ENCODE data around the gene ARFGAP2.
"Not testable (repeated sequence)": the region's sequence is repeated elsewhere in the genome, so short reads cannot be mapped to it uniquely, and the experiment has no call there.

Gene ARFGAP2

DNA sequence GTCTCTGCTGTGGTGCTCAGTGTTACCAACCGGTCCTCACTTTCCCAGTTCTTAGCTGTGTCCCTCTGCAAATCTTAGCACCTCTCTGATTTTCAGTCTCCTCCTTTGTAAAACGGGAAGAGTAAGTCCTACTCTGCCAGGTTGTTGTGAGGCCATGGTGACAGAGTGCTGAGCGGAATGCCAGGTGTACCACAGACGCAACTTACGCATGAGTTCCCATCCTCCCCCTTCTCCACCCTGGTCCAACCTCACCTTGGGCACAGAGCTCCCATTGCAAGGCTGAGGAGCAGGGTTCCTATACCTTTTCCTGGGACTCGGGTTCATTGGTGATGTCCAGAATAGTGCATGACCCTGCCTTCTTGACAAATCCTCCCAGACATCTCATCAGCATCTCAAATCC, 30.8 kb upstream of the ARFGAP2 start:
- H3F3A ChIP-seq (ENCODE audit: insufficient read depth, low read length): no peaks in the 10 kb centered on the region
- H3K36me3 ChIP-seq (replicated peaks; ENCODE audit: insufficient read depth, low read length): no peaks in the 10 kb centered on the region
- no peak overlapping the region for H3K9ac ChIP-seq (ENCODE audit: low read length)
- H3K79me2 ChIP-seq (ENCODE audit: low read length): no peaks in the 10 kb centered on the region
- no peak for DNase-seq
- H3K27ac ChIP-seq (ENCODE audit: low read length): no peak overlapping the region
- H3K4me3 ChIP-seq (ENCODE audit: low read length): no peak overlapping the region
- H4K20me1 ChIP-seq (ENCODE audit: insufficient read depth, low read length): no peaks in the 10 kb centered on the region
- TF ChIP-seq EZH2phosphoT487 (IDR thresholded peaks at IDR 0.05; ENCODE audit: low read length): no peak
- H3K9me2 ChIP-seq (replicated peaks; ENCODE audit: insufficient read depth, low read length): no peaks in the 10 kb centered on the region
- H3K4me1 ChIP-seq (ENCODE audit: low read length): no peaks in the 10 kb centered on the region
- H3K27me3 ChIP-seq (replicated peaks; ENCODE audit: insufficient read depth, low read length): no peaks in the 10 kb centered on the region
- no peak overlapping the region for H3K4me2 ChIP-seq (ENCODE audit: low read depth, low read length)
- H2AFZ ChIP-seq (ENCODE audit: low read length): no peak overlapping the region
- no peaks in the 10 kb centered on the region for H3K9me3 ChIP-seq (replicated peaks; ENCODE audit: insufficient read depth, low read length)

- H3K4me1 ChIP-seq (ENCODE audit: low read length); H3K27me3 ChIP-seq (replicated peaks; ENCODE audit: insufficient read depth, low read length); H3K27ac ChIP-seq (ENCODE audit: low read length); H3K9me3 ChIP-seq (replicated peaks; ENCODE audit: insufficient read depth, low read length); H2AFZ ChIP-seq (ENCODE audit: low read length); H3K4me2 ChIP-seq (ENCODE audit: low read depth, low read length); H4K20me1 ChIP-seq (ENCODE audit: insufficient read depth, low read length); H3K9ac ChIP-seq (ENCODE audit: low read length); H3K36me3 ChIP-seq (replicated peaks; ENCODE audit: insufficient read depth, low read length); H3K9me2 ChIP-seq (replicated peaks; ENCODE audit: insufficient read depth, low read length); H3K4me3 ChIP-seq (ENCODE audit: low read length); H3F3A ChIP-seq (ENCODE audit: insufficient read depth, low read length); DNase-seq; H3K79me2 ChIP-seq (ENCODE audit: low read length): not testable (repeated sequence)
Observed at GRCh38 chr11:47206577-47206976, 29.9 kb upstream of the ARFGAP2 start.

DNA sequence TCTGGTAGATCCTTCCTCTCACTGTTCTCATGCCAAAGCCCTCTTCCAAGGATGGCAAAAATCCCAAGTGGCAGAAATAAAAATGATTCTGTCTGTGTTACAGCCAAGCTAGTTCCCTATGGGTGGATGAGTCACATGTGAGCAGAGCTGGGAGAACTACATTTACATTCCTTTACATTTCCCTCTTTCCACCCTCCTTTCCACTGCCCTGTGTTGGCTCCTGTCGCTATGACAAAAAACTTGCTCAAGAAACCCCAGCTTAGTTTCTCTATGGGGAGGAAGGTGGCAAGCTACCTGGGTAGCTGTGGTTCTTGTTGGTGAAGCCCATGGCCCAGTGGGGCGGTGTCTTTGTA, 27.9 kb upstream of the ARFGAP2 start:
- H3K27me3 ChIP-seq (replicated peaks; ENCODE audit: insufficient read depth, low read length): no peaks in the 10 kb centered on the region

DNA sequence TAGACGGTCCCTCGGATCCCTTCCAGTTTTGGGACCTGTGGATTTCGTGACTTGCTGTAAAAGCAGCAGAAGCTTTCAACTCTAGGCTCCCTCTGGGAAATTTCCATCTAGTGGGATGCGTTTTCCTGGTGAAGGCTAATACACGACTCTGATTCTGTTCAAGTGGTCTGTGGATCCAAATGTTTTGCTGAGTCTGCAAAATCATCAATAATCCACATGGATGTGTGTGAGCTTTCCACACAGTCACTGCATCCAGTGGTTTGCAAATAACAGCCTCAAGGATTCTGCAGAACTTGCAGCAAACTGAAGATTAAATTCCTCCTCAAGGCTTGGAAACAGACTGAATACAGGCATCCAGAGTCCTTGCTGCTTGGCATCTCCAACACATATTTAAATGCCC, 25.9 kb upstream of the ARFGAP2 start:
- H3K27me3 ChIP-seq (replicated peaks; ENCODE audit: insufficient read depth, low read length): no peaks in the 10 kb centered on the region
- H3K9me2 ChIP-seq (replicated peaks; ENCODE audit: insufficient read depth, low read length): no peaks in the 10 kb centered on the region
- no peak overlapping the region for H3K9ac ChIP-seq (ENCODE audit: low read length)
- no peaks in the 10 kb centered on the region for H3F3A ChIP-seq (ENCODE audit: insufficient read depth, low read length)
- no peak for DNase-seq
- H3K4me2 ChIP-seq (ENCODE audit: low read depth, low read length): no peak overlapping the region
- no peaks in the 10 kb centered on the region for H3K36me3 ChIP-seq (replicated peaks; ENCODE audit: insufficient read depth, low read length)
- H3K4me3 ChIP-seq (ENCODE audit: low read length): no peak overlapping the region
- no peaks in the 10 kb centered on the region for H3K4me1 ChIP-seq (ENCODE audit: low read length)
- H3K27ac ChIP-seq (ENCODE audit: low read length): no peak overlapping the region
- no peaks in the 10 kb centered on the region for H3K79me2 ChIP-seq (ENCODE audit: low read length)
- no peak for TF ChIP-seq EZH2phosphoT487 (IDR thresholded peaks at IDR 0.05; ENCODE audit: low read length)
- TF ChIP-seq CTCF (IDR thresholded peaks at IDR 0.05; ENCODE audit: low read length): no peak
- no peak for TF ChIP-seq EZH2 (optimal IDR thresholded peaks at IDR 0.05; ENCODE audit: low read depth, low read length)
- H4K20me1 ChIP-seq (ENCODE audit: insufficient read depth, low read length): no peaks in the 10 kb centered on the region
- H3K9me3 ChIP-seq (replicated peaks; ENCODE audit: insufficient read depth, low read length): no peaks in the 10 kb centered on the region
- H2AFZ ChIP-seq (ENCODE audit: low read length): no peak overlapping the region

More for the DNA sequence above, 27.9 kb upstream of the ARFGAP2 start:
- Histone ChIP-seq H4K20me1 (ENCODE audit: insufficient read depth, low read length) (no peaks in the 10 kb centered on the region), H3F3A (ENCODE audit: insufficient read depth, low read length) (no peaks in the 10 kb centered on the region), H3K79me2 (ENCODE audit: low read length) (no peaks in the 10 kb centered on the region), H2AFZ (ENCODE audit: low read length) (no peak overlapping the region), H3K4me2 (ENCODE audit: low read depth, low read length) (no peak overlapping the region), H3K4me3 (ENCODE audit: low read length) (no peak overlapping the region), H3K4me1 (ENCODE audit: low read length) (no peaks in the 10 kb centered on the region), H3K36me3 (replicated peaks; ENCODE audit: insufficient read depth, low read length) (no peaks in the 10 kb centered on the region), H3K9ac (ENCODE audit: low read length) (no peak overlapping the region), H3K9me2 (replicated peaks; ENCODE audit: insufficient read depth, low read length) (no peaks in the 10 kb centered on the region), H3K27ac (ENCODE audit: low read length) (no peak overlapping the region), H3K9me3 (replicated peaks; ENCODE audit: insufficient read depth, low read length) (no peaks in the 10 kb centered on the region)
- TF ChIP-seq EZH2 (optimal IDR thresholded peaks at IDR 0.05; ENCODE audit: low read depth, low read length) (no peak), EZH2phosphoT487 (IDR thresholded peaks at IDR 0.05; ENCODE audit: low read length) (no peak), CTCF (IDR thresholded peaks at IDR 0.05; ENCODE audit: low read length) (no peak)
- DNase-seq: no peak
